ENCODE data around the gene FKBP1A. TPM values are rescaled to one million over a fixed set of nuclear protein-coding genes. Genes with fewer than 3 reads are reported as not detected.

The FKBP1A gene
- total and polyA plus RNA-seq, 2 donors (not counting 3 experiments of a cell fraction or from before 2014, with no cell fraction given) = 968 to 1,972 TPM

- no peaks in the 10 kb centered on the region for H3K36me3 ChIP-seq (ENCODE audit: control insufficient read depth in 2 of 2, extremely low read depth in 1 of 2, insufficient read depth in 2 of 2, low read length in 2 of 2)
- H3K27ac ChIP-seq (ENCODE audit: insufficient read depth, low read depth, low read length) = no peak overlapping the region
- TF ChIP-seq CTCF (IDR thresholded peaks at IDR 0.05; ENCODE audit: extremely low read depth in 1 of 2, insufficient read depth in 1 of 2, low read depth in 1 of 2, low read length in 2 of 2) = no peak
- no peak for TF ChIP-seq MAX (IDR thresholded peaks at IDR 0.05; ENCODE audit: insufficient read depth, insufficient read length)
- no peak for TF ChIP-seq EZH2 (IDR thresholded peaks at IDR 0.05; ENCODE audit: borderline replicate concordance, low read depth, low read length, severe bottlenecking)
- no peak for TF ChIP-seq FOS (IDR thresholded peaks at IDR 0.05; ENCODE audit: borderline replicate concordance, insufficient read depth, low read length)
- no peak for TF ChIP-seq POLR2AphosphoS5 (IDR thresholded peaks at IDR 0.05; ENCODE audit: insufficient read depth, low read depth, low read length)
- no peak for TF ChIP-seq MYC (IDR thresholded peaks at IDR 0.05; ENCODE audit: low read depth, low read length)
- no peak for TF ChIP-seq JUN (IDR thresholded peaks at IDR 0.05; ENCODE audit: borderline replicate concordance, insufficient read depth, insufficient read length, low read depth)
- no peak for TF ChIP-seq GATA2 (IDR thresholded peaks at IDR 0.05; ENCODE audit: insufficient read depth, insufficient read length, low read depth, low read length)
- TF ChIP-seq POLR2A (IDR thresholded peaks at IDR 0.05; ENCODE audit: low read depth, low read length) = no peak
- no peaks in the 10 kb centered on the region for H3K9me1 ChIP-seq (replicated peaks; ENCODE audit: control insufficient read depth, extremely low read depth, insufficient read depth, low read length)
- no peak overlapping the region for H3K4me2 ChIP-seq (ENCODE audit: insufficient read depth, low read length)
- H2AFZ ChIP-seq (ENCODE audit: low read depth, low read length) = no peak overlapping the region
- no peaks in the 10 kb centered on the region for H4K20me1 ChIP-seq (replicated peaks; ENCODE audit: control insufficient read depth, extremely low read depth, insufficient read depth, low read length)
- FAIRE-seq = no peak
- H3K9ac ChIP-seq (replicated peaks; ENCODE audit: extremely low read depth, insufficient read depth, low read length) = no peak overlapping the region
- peaks cover 1% of the 10 kb centered on the region for H3K79me2 ChIP-seq (ENCODE audit: control insufficient read depth, insufficient read depth, low read length)
- no peaks in the 10 kb centered on the region for H3K27me3 ChIP-seq (ENCODE audit: control insufficient read depth in 2 of 2, insufficient read depth in 2 of 2, low read length in 2 of 2)
- H3K9me3 ChIP-seq (replicated peaks; ENCODE audit: control insufficient read depth, insufficient read depth, low read length) = no peaks in the 10 kb centered on the region
- peaks cover 35% of the 10 kb centered on the region for H3K4me1 ChIP-seq (ENCODE audit: control insufficient read depth, extremely low read depth, insufficient read depth, low read length)
- ChIA-PET CTCF (interaction anchor here (0.8 to 2.2 kb wide), 4 partner anchors 8 to 116 kb away, joined by 3 to 21 read pairs (median 6); no protein-coding TSS in a partner anchor), POLR2A (no interaction called here)
- intact Hi-C loops (cut with micrococcal nuclease) (loop anchor here (5.0 kb wide), 1 partner anchor 94 kb away; the partner anchor contains the start of gene RAD21L1), dilution Hi-C loops (cut with MboI; ENCODE audit: extremely low pct_ligation_motif_present, low sequenced_read_pairs) (loop anchor here (25.0 kb wide), 1 partner anchor 116 kb away; no protein-coding TSS in a partner anchor)
- H3K4me3 ChIP-seq (replicated peaks in 1 of 3; ENCODE audit: insufficient read depth in 1 of 3, low read depth in 1 of 3, low read length in 3 of 3) = no peak overlapping the region
- no peak for DNase-seq (ENCODE audit: low read depth, low spot score)
- no TSS peak for BruUV-seq (replicated peaks)
Measured at GRCh38 chr20:1320902-1321653, 71.8 kb downstream of the FKBP1A start.

Data from endothelial cell of umbilical vein (primary cell).